Right lung (tissue), 5 donors: Measurements from ENCODE around the gene MED31. TPM values are rescaled to one million over a fixed set of nuclear protein-coding genes. Genes with fewer than 3 reads are reported as not detected.
"Not testable (repeated sequence)": the region's sequence is repeated elsewhere in the genome, so short reads cannot be mapped to it uniquely, and the experiment has no call there.

ENCODE experiments used
- DNase-seq, 2 donors: peaks; one replicate each; pipeline ENCODE4 v3.0.0-alpha.2; 2013
- polyA plus RNA-seq, 5 donors: library from polyadenylated mRNA; unstranded; fragments of 120-200 nt; gene quantifications; one replicate each; pipeline versions ENCODE4 v1.2.1 to v1.2.3, GENCODE V29; 2013; ENCODE audit warnings: inconsistent platforms in 1 of 5, low replicate concordance in 1 of 5; ENCODE audit not compliant: insufficient read length in 5 of 5, insufficient read depth in 1 of 5

The MED31 gene
- polyA plus RNA-seq, 5 donors = 27.1 to 30.2 (median 28.7) TPM

DNA sequence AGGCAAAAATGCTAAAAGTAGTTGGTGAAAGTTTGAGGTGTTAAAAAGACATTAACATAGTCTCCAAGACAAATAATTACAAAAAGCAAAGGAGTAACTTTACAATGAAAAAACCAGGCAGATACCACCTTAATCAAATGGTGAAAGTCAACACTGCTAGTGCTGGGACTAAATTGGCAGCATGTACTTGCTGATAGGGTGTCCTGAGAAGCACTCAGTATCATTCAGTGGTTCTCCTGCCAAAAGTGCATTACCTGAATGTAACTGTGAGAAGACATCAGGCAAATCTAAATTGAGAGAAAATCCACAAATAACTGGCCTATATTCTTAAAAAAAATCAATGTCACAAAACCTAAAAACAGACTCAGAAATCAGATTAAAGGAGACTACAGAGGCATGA is 18.9 kb downstream of the MED31 start:
- DNase-seq = no peak

DNA sequence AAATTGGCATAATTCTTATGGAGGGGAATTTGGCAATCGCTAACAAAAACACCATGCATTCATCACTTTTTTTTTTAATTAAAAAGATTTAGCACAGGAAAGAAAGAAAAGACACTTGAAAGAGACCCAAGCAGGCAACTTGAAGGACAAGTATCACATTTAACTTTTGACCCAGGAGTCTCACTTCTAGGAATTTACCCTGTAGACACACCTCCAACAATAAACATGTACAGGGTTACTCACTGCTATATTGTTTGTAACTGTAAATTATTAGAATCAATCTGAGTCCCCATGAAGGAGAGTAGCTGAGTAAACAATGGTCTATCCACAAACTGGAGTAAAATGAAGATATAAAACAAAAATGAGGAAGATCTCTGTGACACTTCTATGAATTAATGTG is 21.0 kb downstream of the MED31 start:
- DNase-seq = no peak

DNA sequence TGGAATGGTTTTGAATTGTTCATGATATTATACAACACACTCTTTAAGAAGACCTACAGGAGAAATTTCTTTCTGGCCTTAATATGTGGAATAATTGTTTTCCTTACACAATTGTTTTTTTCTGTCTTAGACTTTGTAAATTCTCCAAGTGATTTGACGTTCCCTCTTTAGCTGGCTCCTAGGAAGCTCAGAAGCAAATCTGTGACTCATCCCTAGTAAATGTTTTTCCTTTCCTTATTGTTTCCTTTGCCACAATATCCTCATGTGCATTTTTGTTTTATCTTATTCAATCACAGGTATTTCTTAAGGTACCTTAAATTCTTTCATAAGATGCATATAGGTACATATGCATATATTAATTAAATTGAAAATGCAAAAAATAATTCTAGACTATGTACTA is 24.4 kb downstream of the MED31 start:
- DNase-seq = no peak

DNA sequence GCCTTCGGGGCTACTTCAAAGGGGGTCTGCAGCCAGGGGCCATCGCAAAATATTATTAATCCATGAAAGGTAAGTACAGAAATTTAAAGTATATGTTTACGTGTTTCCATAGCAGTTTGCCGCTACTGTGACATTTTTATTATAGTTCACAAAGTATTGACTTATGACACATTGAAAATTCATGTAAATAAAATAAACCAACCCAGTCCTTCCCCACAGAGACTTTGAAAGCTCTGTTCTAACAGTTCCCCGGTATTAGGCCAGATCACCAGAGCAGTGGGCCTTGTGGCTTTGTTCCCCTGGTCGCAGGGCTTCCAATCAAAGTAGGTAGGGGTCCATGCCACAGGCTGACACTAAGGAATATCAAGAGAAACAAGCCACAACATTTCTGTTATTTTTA is 24.8 kb downstream of the MED31 start:
- no peak for DNase-seq

DNA sequence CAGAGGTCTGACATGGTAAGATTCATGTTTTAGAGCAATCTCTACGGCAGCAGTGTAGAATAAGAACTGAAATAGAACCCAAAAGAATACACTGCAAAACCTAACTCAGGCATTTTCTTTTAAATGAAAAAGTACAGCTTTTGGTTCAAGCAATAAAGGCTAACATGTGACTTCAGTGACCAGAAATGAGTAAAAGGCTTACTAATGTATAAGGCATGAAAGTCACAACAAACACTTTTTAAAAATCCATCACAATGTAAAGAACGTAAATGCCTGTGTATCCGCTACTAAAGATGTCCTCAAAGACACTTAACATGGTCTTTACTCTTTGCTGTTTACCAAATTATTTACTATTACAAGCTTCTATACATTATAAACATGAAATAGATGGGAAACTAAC is 27.5 kb downstream of the MED31 start:
- DNase-seq = no peak

DNA sequence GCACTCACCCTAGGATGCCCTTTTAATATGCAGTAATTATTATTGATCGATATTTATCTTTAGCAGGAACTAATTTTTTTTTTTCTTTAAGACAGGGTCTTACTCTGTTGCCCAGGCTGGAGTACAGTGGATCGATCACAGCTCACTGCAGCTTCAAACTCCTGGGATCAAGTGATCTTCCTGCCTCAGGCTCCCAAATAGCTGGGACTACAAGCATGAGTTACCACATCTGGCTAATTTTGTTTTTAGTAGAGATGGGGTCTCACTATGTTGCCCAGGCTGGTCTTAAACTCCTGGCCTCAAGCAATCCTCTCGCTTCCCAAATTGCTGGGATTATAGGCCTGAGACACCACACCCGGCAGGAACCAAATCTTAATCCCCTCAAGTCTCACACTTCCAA is 40.2 kb downstream of the MED31 start:
- DNase-seq = no peak

DNA sequence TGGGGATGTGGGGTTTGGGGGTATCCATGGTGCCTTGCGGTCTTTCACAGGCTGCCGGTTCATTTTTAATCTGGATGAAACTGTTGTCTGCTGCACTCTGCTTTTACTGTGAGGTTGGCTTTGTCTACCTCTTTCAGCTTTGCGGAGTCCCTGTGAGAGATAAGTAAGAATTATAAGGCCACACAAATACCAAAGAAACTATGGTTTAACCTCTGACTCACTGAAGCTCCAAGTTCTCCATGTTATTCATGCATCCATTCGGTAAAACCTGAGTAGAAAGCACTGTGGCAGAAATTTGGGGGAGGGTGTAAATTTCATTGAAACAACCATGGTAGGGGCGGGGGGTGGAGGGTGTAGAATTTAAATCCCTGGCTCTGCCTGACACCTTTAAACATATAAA is 41.4 kb downstream of the MED31 start:
- no peak for DNase-seq

DNA sequence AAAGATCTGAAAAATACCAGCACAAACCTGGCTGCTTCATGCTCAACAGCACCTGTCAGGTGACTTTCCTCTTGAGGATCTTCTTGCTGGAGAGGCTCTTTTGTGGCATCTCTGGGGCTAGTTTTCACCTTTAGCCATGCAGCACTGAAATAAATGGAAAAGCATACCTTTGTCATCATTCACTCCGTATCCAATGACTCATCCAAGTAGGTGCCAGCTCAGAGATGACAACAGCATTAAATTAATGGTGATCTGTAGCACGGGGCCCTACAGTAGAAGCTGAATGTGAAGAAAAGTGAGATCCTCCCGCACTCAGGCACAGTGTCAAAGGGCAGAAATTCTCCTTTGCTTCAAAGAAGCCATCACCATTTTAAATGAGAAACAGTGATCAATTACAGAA is 43.1 kb downstream of the MED31 start:
- no peak for DNase-seq

DNA sequence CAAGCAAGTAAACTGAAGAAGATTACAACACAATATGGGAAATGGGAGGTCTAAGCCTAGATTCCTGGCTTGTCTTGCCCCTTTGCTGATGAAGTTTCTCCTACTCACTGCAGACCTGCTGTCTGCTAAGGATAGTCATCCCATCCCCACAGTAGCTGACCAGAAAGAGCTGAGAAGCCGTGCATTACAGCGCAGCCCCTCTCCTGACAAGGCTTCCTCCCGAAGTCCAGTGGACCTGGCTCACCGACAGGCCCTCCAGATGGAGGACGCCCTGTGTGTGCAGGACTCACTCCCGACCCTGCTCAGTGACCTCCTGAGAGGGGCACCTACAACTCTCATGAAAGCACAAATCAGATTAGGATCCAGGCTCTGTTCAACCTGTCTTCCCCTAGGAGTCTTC is 46.3 kb downstream of the MED31 start:
- no peak for DNase-seq

DNA sequence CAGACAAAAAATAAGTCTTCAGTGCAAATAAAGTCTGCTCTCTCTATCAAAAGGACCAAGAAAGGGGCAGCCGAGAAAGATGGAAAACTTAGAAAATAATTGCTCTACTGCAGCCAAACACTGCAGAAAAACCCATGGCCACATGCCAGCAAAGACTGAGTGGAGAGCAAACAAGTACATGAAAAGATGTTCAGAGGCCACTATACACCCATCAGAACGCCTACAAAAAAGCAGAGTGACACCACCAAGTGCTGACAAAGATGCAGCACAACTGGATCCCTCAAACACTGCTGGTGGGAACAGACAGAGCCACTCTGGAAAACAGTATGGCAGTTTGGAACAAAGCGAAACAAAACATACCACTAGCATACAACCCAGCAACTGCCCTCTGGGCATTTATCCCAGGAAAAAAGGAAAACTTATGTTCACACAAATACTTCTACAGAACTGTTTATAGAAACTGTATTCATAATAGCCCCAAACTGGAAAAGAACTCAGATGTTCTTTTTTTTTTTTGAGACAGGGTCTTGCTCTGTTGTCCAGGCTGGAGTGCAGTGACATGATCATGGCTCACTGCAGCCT is 47.6 kb downstream of the MED31 start:
- DNase-seq = peak; percentile 63 to 65

DNA sequence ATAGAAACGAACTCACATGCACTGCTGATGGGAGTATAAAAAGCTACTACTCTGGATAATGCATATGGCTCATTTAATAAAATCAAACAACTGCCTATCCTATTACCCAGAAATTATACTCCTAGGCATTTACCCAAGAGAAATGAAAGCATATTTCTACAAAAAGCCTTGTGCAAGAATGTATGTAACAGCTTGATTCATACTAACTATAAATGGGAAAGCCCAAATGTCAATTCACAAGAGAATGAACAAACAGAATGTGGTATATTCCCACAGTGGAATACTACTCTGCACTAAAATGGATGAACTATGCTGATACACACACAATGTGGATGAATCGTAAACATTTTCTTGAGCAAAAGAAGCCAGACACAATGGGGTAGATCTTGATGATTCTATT is 49.3 kb downstream of the MED31 start:
- no peak for DNase-seq

DNA sequence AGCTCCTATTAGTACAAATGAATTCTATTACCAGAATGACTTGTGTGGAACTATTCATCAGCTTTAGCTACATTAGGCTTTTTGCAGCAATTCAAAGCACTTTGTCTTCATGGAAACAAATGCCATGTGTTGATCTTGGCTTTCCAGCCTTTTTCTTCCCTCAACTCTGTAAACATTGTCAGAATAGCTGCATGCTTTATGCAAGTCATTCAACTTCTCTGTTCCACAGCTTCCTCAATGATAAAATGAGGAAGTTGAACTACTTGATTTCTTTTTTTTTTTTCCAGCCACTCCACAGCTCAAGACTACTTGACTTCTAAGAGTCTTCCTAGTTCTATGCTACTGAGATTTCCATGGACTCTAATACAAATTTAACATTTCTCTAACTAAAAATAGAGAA is 52.0 kb downstream of the MED31 start:
- peak; percentile 40 to 44 for DNase-seq

DNA sequence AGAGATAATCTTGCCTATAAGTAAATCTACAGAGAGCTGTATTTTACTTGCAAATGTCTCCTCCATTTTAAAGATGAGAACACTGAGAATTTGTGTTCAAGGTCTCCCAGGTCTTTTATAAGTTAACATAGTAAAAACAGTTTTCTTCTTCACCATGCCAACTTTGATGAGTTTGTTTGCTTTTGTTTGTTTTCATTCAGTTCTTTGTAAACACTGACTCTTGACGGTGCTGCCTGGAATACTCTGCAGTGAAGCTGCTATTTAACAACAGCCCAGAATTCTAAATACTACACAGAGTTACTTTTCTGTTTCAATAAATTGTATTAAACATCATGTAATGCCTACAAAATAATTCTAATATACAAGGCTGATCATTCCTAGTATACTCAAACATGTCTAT is 53.7 kb downstream of the MED31 start:
- no peak for DNase-seq

DNA sequence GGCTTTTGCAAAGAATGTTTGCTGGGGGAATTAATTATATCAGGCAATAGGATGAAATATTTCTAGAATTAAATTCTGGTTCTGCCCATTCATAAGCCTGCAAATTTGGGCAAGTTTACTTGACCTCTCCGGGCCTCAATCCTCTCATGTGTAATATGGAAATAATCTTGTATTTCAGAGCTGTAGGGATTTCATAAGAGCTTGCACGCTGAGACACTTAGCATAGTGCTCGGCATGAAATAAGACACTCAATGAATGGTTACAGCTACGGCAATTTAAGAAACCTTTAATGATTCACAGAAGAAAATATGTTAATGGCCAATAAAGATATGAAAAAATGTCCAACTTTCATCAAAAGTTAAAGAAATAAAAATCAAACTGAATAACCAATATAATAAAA is 54.5 kb downstream of the MED31 start:
- DNase-seq = no peak

DNA sequence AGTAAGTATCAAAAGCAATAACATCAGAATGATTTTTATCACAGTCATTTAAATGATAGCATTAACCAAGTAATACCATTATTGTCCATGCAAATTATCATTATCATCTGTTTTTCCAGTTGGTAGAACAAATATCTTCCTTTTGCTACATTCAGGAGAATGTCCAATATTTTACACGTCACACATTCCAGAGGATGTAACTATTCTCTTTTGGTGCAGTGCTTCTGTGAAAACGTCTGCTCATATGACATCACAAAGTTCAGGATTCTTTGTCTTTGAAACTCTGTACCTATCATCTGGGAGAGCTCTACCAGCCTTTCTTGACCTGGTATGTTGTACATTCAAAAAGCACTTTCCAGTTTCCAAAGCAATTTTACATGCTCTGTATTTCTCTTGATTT is 54.9 kb downstream of the MED31 start:
- DNase-seq = no peak

DNA sequence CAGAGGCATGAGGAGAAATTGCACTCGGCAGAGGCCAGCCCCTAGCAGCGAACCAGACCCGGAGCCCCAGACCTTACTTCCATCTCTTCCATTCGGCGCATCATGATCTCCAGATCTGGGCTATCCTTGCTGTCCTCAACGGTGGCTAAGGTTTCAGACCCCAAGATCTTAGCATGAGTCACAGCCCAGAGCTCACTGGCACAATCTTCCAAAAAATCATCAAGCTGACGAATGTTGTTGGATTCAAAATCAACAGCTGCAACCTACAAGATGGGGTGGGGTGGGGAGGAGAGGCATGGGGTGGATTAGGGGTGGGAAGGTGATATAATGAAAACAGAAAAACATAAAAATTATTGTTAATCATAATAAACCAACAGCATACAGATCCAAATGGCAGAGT is 55.3 kb downstream of the MED31 start:
- no peak for DNase-seq

DNA sequence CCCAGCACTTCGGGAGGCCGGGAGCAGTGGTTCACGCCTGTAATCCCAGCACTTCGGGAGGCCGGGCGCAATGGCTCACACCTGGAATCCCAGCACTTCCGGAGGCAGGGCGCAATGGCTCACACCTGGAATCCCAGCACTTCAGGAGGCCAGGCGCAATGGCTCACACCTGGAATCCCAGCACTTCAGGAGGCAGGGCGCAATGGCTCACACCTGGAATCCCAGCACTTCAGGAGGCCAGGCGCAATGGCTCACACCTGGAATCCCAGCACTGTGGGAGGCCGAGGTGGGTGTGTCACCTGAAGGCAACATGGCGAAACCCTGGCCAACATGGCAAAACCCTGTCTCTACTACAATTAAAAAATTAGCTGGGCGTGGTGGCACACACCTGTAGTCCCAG is 58.0 kb downstream of the MED31 start:
- not testable (repeated sequence) for DNase-seq

Other genes starting within 250 kb of the MED31 start
- under 1 TPM in 2 of 5 donors, not detected in 3; 0.04 to 0.05 TPM for gene AIPL1, start 216.5 kb downstream of the MED31 start, polyA plus RNA-seq
- gene PIMREG, start 207.2 kb downstream of the MED31 start, polyA plus RNA-seq = 10 to 100 TPM; 16.8 to 67.1 (median 25.1) TPM
- gene PITPNM3, start 95.0 kb downstream of the MED31 start, polyA plus RNA-seq = 1 to 10 TPM; 3.4 to 5.4 (median 4.4) TPM
- gene KIAA0753, start 10.9 kb downstream of the MED31 start, polyA plus RNA-seq = 10 to 100 TPM; 25.1 to 45.0 (median 38.4) TPM
- gene TXNDC17, start 10.5 kb downstream of the MED31 start, polyA plus RNA-seq = 100 to 1,000 TPM in 1 of 5 donors, 10 to 100 TPM in 4; 78.6 to 111 (median 86.5) TPM
- gene C17orf100, start 157 bp upstream of the MED31 start, polyA plus RNA-seq = 1 to 10 TPM; 5.3 to 6.7 (median 6.5) TPM
- gene SLC13A5, start 61.8 kb upstream of the MED31 start, polyA plus RNA-seq = 1 to 10 TPM in 1 of 5 donors, under 1 TPM in 4; 0.20 to 1.1 (median 0.41) TPM
- 10 to 100 TPM; 14.1 to 32.5 (median 25.0) TPM for gene XAF1, start 104.4 kb upstream of the MED31 start, polyA plus RNA-seq
- gene FBXO39, start 124.6 kb upstream of the MED31 start, polyA plus RNA-seq = under 1 TPM; 0.29 to 0.87 (median 0.46) TPM
- 10 to 100 TPM in 2 of 5 donors, 1 to 10 TPM in 3; 2.7 to 11.3 (median 9.4) TPM for gene TEKT1, start 180.1 kb upstream of the MED31 start, polyA plus RNA-seq